Ovary (tissue), 3 donors: Measurements from ENCODE around the gene SPAG6.

Source experiments
- CTCF ChIP-seq, 3 donors: fragments of 450-650 bp in 2 of 3; fragments of 200-600 bp in 1 of 3; IDR thresholded peaks; one replicate each; pipeline versions ENCODE4 v1.5.1 to v1.8.0; 2016 to 2022; ENCODE audit warnings: antibody characterized with exemption in 3 of 3, mild to moderate bottlenecking in 1 of 3
- EP300 ChIP-seq: sonication (generic); formaldehyde crosslinking; IDR thresholded peaks from one replicate; pipeline ENCODE4 v1.6.1; 2017; ENCODE audit warnings: antibody characterized with exemption
- POLR2A ChIP-seq: fragments of 450-650 bp; IDR thresholded peaks from one replicate; pipeline ENCODE4 v1.6.1; 2017; ENCODE audit warnings: antibody characterized with exemption, mild to moderate bottlenecking, moderate library complexity
- donor health status: DM: no; HTN: no; CAD: no.

GRCh38 chr10:22466763-22467334 lies 121.6 kb downstream of the SPAG6 start:
- no peak for TF ChIP-seq CTCF (IDR thresholded peaks at IDR 0.05)
- TF ChIP-seq POLR2A = no peak
- TF ChIP-seq EP300 = no peak
